Esophagus muscularis mucosa (tissue), 4 donors: Measurements from ENCODE around the gene GPS1. TPM values are rescaled to one million over a fixed set of nuclear protein-coding genes. Genes with fewer than 3 reads are reported as not detected.
A peak's percentile ranks its signal among the peaks of the same experiment; 100 is the strongest.

Source experiments
- DNase-seq: peaks from one replicate; pipeline ENCODE4 v3.0.0-alpha.2; 2017; ENCODE audit errors: extremely low spot score
- H3K27ac ChIP-seq, 4 donors: fragments of 200-600 bp; sonication (generic); replicated peaks in 1 of 4; 1 replicate in 3 of 4; 2 replicates in 1 of 4; pipeline ENCODE4 v1.5.1; 2016 to 2019; ENCODE audit warnings: mild to moderate bottlenecking in 1 of 4
- H3K27me3 ChIP-seq, 4 donors: fragments of 200-600 bp; sonication (generic); one replicate each; pipeline versions ENCODE4 v1.5.1 to v1.6.0; 2016 to 2019
- H3K36me3 ChIP-seq, 4 donors: fragments of 200-600 bp; sonication (generic); one replicate each; pipeline ENCODE4 v1.5.1; 2016 to 2019
- H3K4me1 ChIP-seq, 4 donors: fragments of 200-600 bp; sonication (generic); one replicate each; pipeline ENCODE4 v1.5.1; 2016 to 2019
- H3K4me3 ChIP-seq, 4 donors: fragments of 200-600 bp; sonication (generic); 1 replicate in 2 of 4; 2 replicates in 2 of 4; pipeline ENCODE4 v1.5.1; 2016 to 2019; ENCODE audit warnings: mild to moderate bottlenecking in 4 of 4, moderate library complexity in 1 of 4
- H3K9me3 ChIP-seq, 4 donors: fragments of 200-600 bp; sonication (generic); 1 replicate in 3 of 4; 2 replicates in 1 of 4; pipeline ENCODE4 v1.5.1; 2016 to 2019
- CTCF ChIP-seq, 3 experiments: fragments of 200-600 bp in 2 of 3; fragments of 450-650 bp in 1 of 3; sonication (generic) in 2 of 3; IDR thresholded peaks; one replicate each; pipeline ENCODE4 v1.5.1; 2017 to 2019; ENCODE audit warnings: antibody characterized with exemption in 3 of 3, mild to moderate bottlenecking in 2 of 3, moderate library complexity in 1 of 3
- EP300 ChIP-seq: sonication (generic); formaldehyde crosslinking; IDR thresholded peaks from one replicate; pipeline ENCODE4 v1.6.1; 2017; ENCODE audit warnings: antibody characterized with exemption
- POLR2A ChIP-seq: fragments of 450-650 bp; IDR thresholded peaks from one replicate; pipeline ENCODE4 v1.6.1; 2017; ENCODE audit warnings: antibody characterized with exemption, moderate library complexity, mild to moderate bottlenecking, low read depth
- POLR2AphosphoS5 ChIP-seq, 2 donors: sonication (generic); formaldehyde crosslinking; IDR thresholded peaks; one replicate each; pipeline ENCODE4 v1.6.1; 2017; ENCODE audit warnings: antibody characterized with exemption in 2 of 2
- WGBS: methylation state at CpG from one replicate; pipeline ENCODE4 v1.1.5; 2018; 5-methylcytosine and 5-hydroxymethylcytosine counted together
- intact Hi-C: fragments of 100-400 bp; cut with DNase I; formaldehyde crosslinking; loops from one replicate; pipeline ENCODE4 v1.15.1; 2023
- total RNA-seq, 4 donors: library from RNA; depleted of rRNA; stranded (reverse); fragments of >200 nt; gene quantifications; one replicate each; pipeline versions ENCODE4 v1.1.0 to v1.2.1, GENCODE V29; 2016

The GPS1 gene
- total RNA-seq, 4 donors from 2014 or later: 64.4 to 108 (median 85.4) TPM

GRCh38 chr17:82097919-82098168 lies 46.1 kb downstream of the GPS1 start:
- Histone ChIP-seq H3K4me3 (peak overlapping the region; percentile 74 to 92 (median 84)), H3K27ac (peak overlapping the region; percentile 88 to 99 (median 95)), H3K36me3 (peaks cover 15 to 38% (median 33%) of the 10 kb centered on the region in 4 donors), H3K4me1 (peaks cover 33 to 60% (median 52%) of the 10 kb centered on the region in 4 donors), H3K9me3 (no peaks in the 10 kb centered on the region), H3K27me3 (no peaks in the 10 kb centered on the region)
- TF ChIP-seq POLR2AphosphoS5 (IDR thresholded peaks at IDR 0.05): no peak
- no peak for TF ChIP-seq EP300
- no peak for TF ChIP-seq POLR2A
- no peak for TF ChIP-seq CTCF (IDR thresholded peaks at IDR 0.05)
- intact Hi-C loops: loop anchor here (5.0 kb wide), 1 partner anchor 66 kb away; the partner anchor contains the start of gene RAC3
- no peak for DNase-seq
- WGBS: no CpG with 5 or more reads among the region's 36 CpGs

DNA sequence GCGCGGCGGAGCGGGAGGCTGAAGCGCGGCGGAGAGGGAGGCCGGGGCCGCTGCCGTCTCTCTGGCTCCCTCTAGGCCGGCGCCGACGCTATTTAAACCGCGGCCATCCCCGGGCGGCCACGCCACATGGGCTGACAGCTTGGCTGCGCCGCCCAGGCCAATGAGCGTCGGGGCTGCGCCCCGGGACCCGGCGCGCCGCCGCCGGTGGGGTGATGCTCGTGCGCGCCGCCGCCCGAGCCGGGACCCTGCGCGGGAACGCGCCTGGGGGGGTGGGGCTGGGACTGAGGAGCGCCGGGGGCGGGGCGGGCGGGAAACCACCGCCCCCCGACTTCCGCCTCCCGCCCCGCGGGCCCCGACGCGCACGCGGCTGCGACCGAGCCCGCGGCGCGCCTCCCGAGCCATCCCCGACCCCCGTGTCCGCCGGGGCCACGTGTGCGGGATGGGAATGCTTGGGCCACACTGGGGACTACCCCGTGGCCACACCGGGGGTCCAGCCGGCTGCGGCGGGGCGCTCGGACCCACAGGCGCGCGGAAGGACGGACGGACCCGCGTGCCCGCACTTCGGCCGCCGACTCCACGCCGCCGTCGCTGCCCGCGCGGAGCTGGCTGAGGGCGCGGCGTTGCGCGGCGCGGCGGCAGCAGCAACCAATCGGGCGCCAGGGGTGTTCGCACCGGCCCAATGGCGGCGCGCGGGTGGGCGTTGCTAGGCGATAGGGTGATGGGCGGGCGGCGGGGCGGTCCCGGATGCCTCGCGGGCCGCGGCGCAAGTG lies 46.7 kb downstream of the GPS1 start, which contains the start of gene FASN:
FASN (minus strand) TSS at position 68 of the 770 bp plus-strand sequence. CDS start 1,791 bp downstream, outside the sequence.
- H3K27me3 ChIP-seq: no peaks in the 10 kb centered on the region
- intact Hi-C loops: loop anchor here (5.0 kb wide), 1 partner anchor 66 kb away; the partner anchor contains the start of gene RAC3

GRCh38 chr17:82098939-82099763 lies 47.5 kb downstream of the GPS1 start:
- Histone ChIP-seq H3K27me3 (no peaks in the 10 kb centered on the region), H3K4me3 (peak overlapping the region; percentile 74 to 92 (median 84)), H3K27ac (peak overlapping the region; percentile 88 to 99 (median 95)), H3K4me1 (peaks cover 38 to 74% (median 65%) of the 10 kb centered on the region in 4 donors), H3K36me3 (peaks cover 8 to 25% (median 20%) of the 10 kb centered on the region in 4 donors), H3K9me3 (no peaks in the 10 kb centered on the region)
- WGBS: 22% methylated on average over 27 of the region's 80 CpGs
- DNase-seq: no peak
- intact Hi-C loops: loop anchor here (5.0 kb wide), 1 partner anchor 67 kb away; the partner anchor contains the start of gene RAC3
- TF ChIP-seq POLR2A: no peak
- no peak for TF ChIP-seq POLR2AphosphoS5 (IDR thresholded peaks at IDR 0.05)
- TF ChIP-seq CTCF (IDR thresholded peaks at IDR 0.05): no peak

More for the DNA sequence above, 46.7 kb downstream of the GPS1 start, which contains the start of gene FASN:
- Histone ChIP-seq H3K27ac (peak within 1 kb of the TSS; percentile 88 to 99 (median 95)), H3K4me3 (peak within 1 kb of the TSS; percentile 74 to 92 (median 84)), H3K9me3 (no peaks in the 10 kb centered on the region), H3K36me3 (peaks cover 10 to 33% (median 28%) of the 10 kb centered on the region in 4 donors), H3K4me1 (peaks cover 33 to 66% (median 57%) of the 10 kb centered on the region in 4 donors)
- peak; percentile 98 for DNase-seq
- 0% methylated on average over 29 of the region's 124 CpGs for WGBS
- peak; percentile 80 to 85 for TF ChIP-seq POLR2AphosphoS5 (IDR thresholded peaks at IDR 0.05)
- peak; percentile 57 for TF ChIP-seq POLR2A
- peak in 2 of 3 experiments; percentile 36 to 55 for TF ChIP-seq CTCF (IDR thresholded peaks at IDR 0.05)
- TF ChIP-seq EP300: no peak

DNA sequence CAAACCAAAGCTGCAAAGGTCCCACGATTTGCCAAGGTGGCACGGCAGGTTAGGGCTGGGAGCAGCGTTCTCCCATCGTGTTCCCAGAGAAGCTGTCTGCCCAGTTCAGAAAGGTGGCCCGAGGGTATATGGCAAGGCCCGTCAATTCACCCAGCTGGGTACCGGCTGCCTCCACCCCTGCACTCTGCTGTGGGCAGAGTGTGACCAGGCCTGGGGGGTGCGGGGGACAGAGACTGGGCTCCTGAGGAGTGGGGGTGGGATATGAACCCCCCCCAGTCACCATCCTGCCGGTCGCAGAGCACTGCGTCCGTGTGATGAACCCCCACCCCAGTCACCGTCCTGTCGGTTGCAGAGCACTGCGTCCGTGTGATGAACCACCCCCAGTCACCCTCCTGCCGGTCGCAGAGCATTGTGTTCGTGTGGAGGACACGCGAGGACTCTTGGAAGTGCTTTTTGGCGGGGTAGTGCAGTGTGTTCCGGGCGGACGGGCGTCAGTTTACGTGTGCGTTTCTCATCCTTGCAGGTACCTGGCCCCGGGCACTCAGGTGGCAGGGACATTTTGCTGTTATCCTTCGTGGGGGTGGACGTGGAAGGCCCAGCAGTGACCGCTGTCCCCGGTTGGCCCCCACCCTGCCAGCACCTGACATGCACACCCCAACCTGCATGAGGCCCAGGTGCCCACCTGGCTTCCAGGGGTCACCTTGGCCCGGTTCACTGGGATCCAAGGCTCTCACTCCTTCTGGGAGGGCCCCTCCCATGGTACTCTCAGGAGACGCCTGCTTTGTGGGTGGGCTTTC lies 49.0 kb downstream of the GPS1 start:
- TF ChIP-seq POLR2A: no peak
- no peak for TF ChIP-seq POLR2AphosphoS5 (IDR thresholded peaks at IDR 0.05)
- no peak for TF ChIP-seq EP300
- TF ChIP-seq CTCF (IDR thresholded peaks at IDR 0.05): no peak
- Histone ChIP-seq H3K4me1 (peaks cover 40 to 87% (median 74%) of the 10 kb centered on the region in 4 donors), H3K27ac (peak overlapping the region; percentile 88 to 99 (median 95)), H3K9me3 (no peaks in the 10 kb centered on the region), H3K36me3 (peaks cover 0 to 9% (median 5%) of the 10 kb centered on the region in 4 donors), H3K4me3 (no peak overlapping the region), H3K27me3 (no peaks in the 10 kb centered on the region)
- DNase-seq: no peak
- WGBS: 92% methylated on average over 26 of the region's 35 CpGs
- intact Hi-C loops: no loop called here
